ENCODE data around the gene TOGARAM1. TPM values are rescaled to one million over a fixed set of nuclear protein-coding genes. Genes with fewer than 3 reads are reported as not detected.

TOGARAM1 gene
- total RNA-seq, 6 experiments from 2014 or later = 4.7 to 12.5 (median 6.9) TPM

- Histone ChIP-seq H3K4me3 (no peak overlapping the region), H3K27me3 (no peaks in the 10 kb centered on the region), H3K4me1 (no peaks in the 10 kb centered on the region), H3K27ac (no peak overlapping the region), H3K36me3 (peaks cover 0 to 6% (median 3%) of the 10 kb centered on the region in 4 donors), H3K9me3 (no peaks in the 10 kb centered on the region)
- intact Hi-C loops (cut with DNase I) = no loop called here
- TF ChIP-seq POLR2A (IDR thresholded peaks at IDR 0.05) (no peak), CTCF (IDR thresholded peaks at IDR 0.05) (no peak)
- ATAC-seq (no peak), DNase-seq (no peak)
- WGBS (ENCODE audit: insufficient coverage, low coverage, low lambda C conversion rate, missing lambda C conversion rate) = 93% methylated on average over 5 of the region's 5 CpGs
These were observed 79.7 kb downstream of the TOGARAM1 start for GRCh38 chr14:45041641-45042040.

- H3K36me3 ChIP-seq = peaks cover 0 to 8% (median 3%) of the 10 kb centered on the region in 4 donors
- no peak for ATAC-seq
- 65% methylated on average over 5 of the region's 5 CpGs for WGBS (ENCODE audit: insufficient coverage, low coverage, low lambda C conversion rate, missing lambda C conversion rate)
These were observed 82.6 kb downstream of the TOGARAM1 start for GRCh38 chr14:45044638-45045037.

GRCh38 chr14:45048385-45048784, 86.4 kb downstream of the TOGARAM1 start:
- TF ChIP-seq CTCF (IDR thresholded peaks at IDR 0.05) (no peak), POLR2A (IDR thresholded peaks at IDR 0.05) (no peak)
- Histone ChIP-seq H3K4me1 (no peaks in the 10 kb centered on the region), H3K4me3 (no peak overlapping the region), H3K9me3 (no peaks in the 10 kb centered on the region), H3K27ac (no peak overlapping the region), H3K36me3 (peaks cover 0 to 12% (median 3%) of the 10 kb centered on the region in 4 donors), H3K27me3 (no peaks in the 10 kb centered on the region)
- intact Hi-C loops (cut with DNase I) = no loop called here
- WGBS (ENCODE audit: insufficient coverage, low coverage, low lambda C conversion rate, missing lambda C conversion rate) = 100% methylated on average over 2 of the region's 2 CpGs
- DNase-seq (no peak), ATAC-seq (no peak)

More at GRCh38 chr14:45044638-45045037, 82.6 kb downstream of the TOGARAM1 start:
- no peak for TF ChIP-seq POLR2A (IDR thresholded peaks at IDR 0.05)
- no peak for TF ChIP-seq CTCF (IDR thresholded peaks at IDR 0.05)
- intact Hi-C loops (cut with DNase I) = no loop called here
- Histone ChIP-seq H3K4me1 (no peaks in the 10 kb centered on the region), H3K27me3 (no peaks in the 10 kb centered on the region), H3K4me3 (no peak overlapping the region), H3K27ac (no peak overlapping the region), H3K9me3 (no peaks in the 10 kb centered on the region)
- DNase-seq = no peak

- intact Hi-C loops (cut with DNase I) = no loop called here
- Histone ChIP-seq H3K36me3 (peaks cover 0 to 11% (median 3%) of the 10 kb centered on the region in 4 donors), H3K27ac (no peak overlapping the region), H3K9me3 (no peaks in the 10 kb centered on the region), H3K27me3 (no peaks in the 10 kb centered on the region), H3K4me3 (no peak overlapping the region), H3K4me1 (no peaks in the 10 kb centered on the region)
- DNase-seq (no peak), ATAC-seq (no peak)
- TF ChIP-seq POLR2A (IDR thresholded peaks at IDR 0.05) = no peak
- no peak for TF ChIP-seq CTCF (IDR thresholded peaks at IDR 0.05)
These were observed 89.2 kb downstream of the TOGARAM1 start for GRCh38 chr14:45051180-45051579.

GRCh38 chr14:45051896-45052295, 89.9 kb downstream of the TOGARAM1 start:
- Histone ChIP-seq H3K27ac (no peak overlapping the region), H3K4me3 (no peak overlapping the region), H3K9me3 (no peaks in the 10 kb centered on the region), H3K27me3 (no peaks in the 10 kb centered on the region), H3K4me1 (no peaks in the 10 kb centered on the region), H3K36me3 (peaks cover 0 to 4% (median 1%) of the 10 kb centered on the region in 4 donors)
- 97% methylated on average over 4 of the region's 4 CpGs for WGBS (ENCODE audit: insufficient coverage, low coverage, low lambda C conversion rate, missing lambda C conversion rate)
- no peak for ATAC-seq
- intact Hi-C loops (cut with DNase I) = no loop called here
- TF ChIP-seq CTCF (IDR thresholded peaks at IDR 0.05) = no peak
- DNase-seq = no peak

Data from right lobe of liver (tissue), 6 donors.